Cardiac septum (tissue), 1 donor: ENCODE measurements around the gene HECTD1. TPM values are rescaled to one million over a fixed set of nuclear protein-coding genes. Genes with fewer than 3 reads are reported as not detected.
"Not testable (repeated sequence)": the region's sequence is repeated elsewhere in the genome, so short reads cannot be mapped to it uniquely, and the experiment has no call there.

Source experiments
- DNase-seq: peaks from one replicate; pipeline ENCODE4 v3.0.0-alpha.2; 2020; ENCODE audit warnings: low spot score
- intact Hi-C: fragments of 100-400 bp; cut with DNase I; formaldehyde crosslinking; loops from one replicate; pipeline ENCODE4 v1.14.0; 2022
- total RNA-seq: library from RNA; stranded (reverse); fragmentation: NEBNext Ultra II Directional; extraction: Animal tissue kit (Norgen Biotek cat#: 25700); gene quantifications from one replicate; pipeline ENCODE4 v1.2.1, GENCODE V29; 2021
- donor health status: DM: no; HTN: no; CAD: no.

The HECTD1 gene
- total RNA-seq, 1 donor from 2014 or later = 158 TPM

DNA sequence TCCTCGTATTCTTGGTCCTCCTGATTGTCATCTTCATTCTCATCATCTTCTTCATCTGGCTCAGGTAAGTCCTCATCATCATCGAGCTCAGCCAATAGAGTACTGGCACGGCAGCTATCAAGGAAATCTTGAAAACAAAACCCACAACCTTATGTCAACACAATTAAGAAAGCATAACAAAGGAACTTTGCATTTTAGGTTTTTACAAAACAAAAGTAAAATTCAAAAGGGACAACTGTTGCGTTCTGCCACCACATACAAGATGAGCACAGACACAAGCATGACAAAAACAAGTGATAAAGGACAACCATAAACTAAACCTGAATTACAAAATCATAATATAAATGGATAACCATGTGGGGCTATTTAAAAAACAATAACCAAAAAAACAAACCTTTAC, 84.7 kb downstream of the HECTD1 start:
- intact Hi-C loops = no loop called here
- DNase-seq = no peak

- DNase-seq = no peak
- intact Hi-C loops = no loop called here
Observed at GRCh38 chr14:31122098-31122611, 85.4 kb downstream of the HECTD1 start.

DNA sequence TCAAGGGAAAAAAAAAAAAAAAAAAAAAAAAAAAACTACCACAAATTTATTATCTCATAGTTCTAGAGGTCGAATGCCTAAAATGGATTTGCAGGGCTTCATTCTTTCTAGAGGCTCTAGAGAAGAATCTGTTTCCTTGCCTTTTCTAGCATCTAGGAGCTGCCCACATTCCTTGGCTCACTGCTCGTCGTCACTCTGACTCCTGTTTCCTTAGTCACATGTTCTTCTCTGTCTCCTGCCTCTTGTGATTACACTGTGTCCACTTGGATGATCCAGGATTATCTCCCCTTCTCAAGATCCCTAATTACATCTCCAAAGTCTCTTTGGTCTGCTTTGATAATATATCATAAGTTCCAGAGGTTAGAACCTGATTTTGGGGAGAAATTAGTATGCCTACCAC, 88.7 kb downstream of the HECTD1 start:
- no peak for DNase-seq
- intact Hi-C loops = no loop called here

DNA sequence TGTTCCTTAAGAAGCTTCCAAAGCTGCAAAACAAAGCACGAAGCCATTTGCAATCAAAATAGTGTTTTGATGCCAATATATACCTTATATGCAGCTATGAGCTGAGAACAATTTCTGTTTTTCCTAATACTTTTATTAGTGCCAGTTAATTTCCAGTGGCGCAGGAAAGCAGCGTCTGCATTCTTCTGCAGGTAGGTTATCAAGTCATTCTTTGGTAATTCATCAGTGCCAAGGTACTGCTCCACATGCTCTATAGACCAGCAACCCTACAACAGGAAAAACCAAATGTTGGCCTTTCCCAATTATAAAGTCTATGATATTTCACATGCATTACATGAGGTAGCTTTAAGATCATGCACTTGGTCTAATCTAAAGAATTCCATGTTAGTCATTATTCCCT, 93.8 kb downstream of the HECTD1 start:
- DNase-seq = no peak
- intact Hi-C loops = no loop called here

- no peak for DNase-seq
- intact Hi-C loops = no loop called here
Observed at GRCh38 chr14:31110872-31111271, 96.7 kb downstream of the HECTD1 start.

GRCh38 chr14:31109257-31109656, 98.3 kb downstream of the HECTD1 start:
- intact Hi-C loops = no loop called here
- DNase-seq = no peak

- DNase-seq = no peak
- intact Hi-C loops = no loop called here
Observed at GRCh38 chr14:31106768-31107167, 100.8 kb downstream of the HECTD1 start.

DNA sequence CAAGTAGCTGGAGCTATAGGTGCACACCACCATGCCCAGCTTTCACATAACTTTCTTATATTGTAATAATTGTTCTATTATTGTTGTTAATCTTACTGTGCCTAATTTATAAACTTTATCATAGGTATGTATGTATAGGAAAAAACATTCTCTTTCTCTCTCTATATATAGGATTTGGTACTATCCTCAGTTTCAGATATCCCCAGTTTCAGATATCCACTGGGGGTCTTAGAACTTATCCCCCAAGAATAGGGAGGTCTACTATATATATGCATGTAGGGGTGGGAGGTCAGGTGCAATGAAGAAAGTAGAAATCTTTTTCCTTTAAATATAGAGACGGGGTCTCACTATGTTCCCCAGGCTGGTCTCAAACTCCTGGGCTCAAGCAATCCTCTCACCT, 110.5 kb downstream of the HECTD1 start:
- intact Hi-C loops = no loop called here
- DNase-seq = no peak

- no peak for DNase-seq
Observed at GRCh38 chr14:31096255-31096654, 111.3 kb downstream of the HECTD1 start.

DNA sequence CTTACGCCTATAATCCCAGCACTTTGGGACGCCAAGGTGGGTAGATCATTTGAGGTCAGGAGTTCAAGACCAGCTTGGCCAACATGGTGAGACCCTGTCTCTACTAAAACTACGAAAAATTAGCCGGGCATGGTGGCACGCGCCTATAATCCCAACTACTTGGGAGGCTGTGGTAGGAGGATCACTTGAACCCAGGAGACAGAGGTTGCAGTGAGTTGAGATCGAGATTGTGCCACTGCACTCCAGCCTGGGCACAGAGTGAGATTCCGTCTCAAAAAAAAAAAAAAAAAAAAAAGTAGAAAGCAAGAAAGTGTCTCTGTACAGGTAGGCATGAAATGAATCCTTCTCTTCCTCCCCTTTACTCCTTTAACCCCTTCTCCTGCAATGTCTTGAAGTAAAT, 111.8 kb downstream of the HECTD1 start:
- intact Hi-C loops, DNase-seq: not testable (repeated sequence)

More at GRCh38 chr14:31096255-31096654, 111.3 kb downstream of the HECTD1 start:
- intact Hi-C loops = no loop called here

DNA sequence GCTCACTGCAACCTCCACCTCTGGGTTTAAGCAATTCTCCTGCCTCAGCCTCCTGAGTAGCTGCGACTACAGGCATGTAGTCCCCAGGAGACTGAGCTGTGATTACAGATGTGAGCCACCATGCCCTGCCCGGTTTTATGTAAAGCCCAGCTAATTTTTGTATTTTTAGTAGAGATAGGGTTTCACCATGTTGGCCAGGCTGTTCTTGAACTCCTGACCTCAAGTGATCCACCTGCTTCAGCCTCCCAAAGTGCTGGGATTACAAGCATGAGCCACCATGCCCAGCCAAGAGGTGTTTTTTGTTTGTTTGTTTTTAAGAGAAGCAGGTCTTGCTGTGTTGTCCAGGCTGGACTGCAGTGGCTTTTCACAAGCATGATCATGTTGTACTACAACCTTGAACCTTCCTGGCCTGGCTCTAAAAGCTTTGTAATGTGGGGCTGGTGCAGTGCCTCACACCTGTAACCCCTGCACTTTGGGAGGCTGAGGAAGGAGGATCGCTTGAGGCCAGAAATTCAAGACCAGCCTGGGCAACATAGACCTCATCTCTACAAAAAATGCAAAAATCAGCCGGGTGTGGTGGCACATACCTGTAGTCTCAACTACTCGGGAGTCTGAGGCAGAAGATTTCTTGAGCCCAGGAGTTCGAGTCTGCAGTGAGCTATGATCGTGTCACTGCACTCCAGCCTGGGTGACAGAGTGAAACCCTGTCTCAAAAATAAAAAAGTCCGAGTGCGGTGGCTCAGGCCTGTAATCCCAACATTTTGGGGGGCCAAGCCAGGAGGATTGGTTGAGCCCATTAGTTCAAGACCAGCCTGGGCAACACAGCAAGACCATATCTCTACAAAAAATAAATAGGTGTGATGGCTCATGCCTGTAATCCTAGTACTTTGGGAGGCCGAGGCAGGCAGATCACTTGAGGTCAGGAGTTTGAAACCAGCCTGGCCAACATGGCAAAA, 113.4 kb downstream of the HECTD1 start:
- intact Hi-C loops, DNase-seq: not testable (repeated sequence)

DNA sequence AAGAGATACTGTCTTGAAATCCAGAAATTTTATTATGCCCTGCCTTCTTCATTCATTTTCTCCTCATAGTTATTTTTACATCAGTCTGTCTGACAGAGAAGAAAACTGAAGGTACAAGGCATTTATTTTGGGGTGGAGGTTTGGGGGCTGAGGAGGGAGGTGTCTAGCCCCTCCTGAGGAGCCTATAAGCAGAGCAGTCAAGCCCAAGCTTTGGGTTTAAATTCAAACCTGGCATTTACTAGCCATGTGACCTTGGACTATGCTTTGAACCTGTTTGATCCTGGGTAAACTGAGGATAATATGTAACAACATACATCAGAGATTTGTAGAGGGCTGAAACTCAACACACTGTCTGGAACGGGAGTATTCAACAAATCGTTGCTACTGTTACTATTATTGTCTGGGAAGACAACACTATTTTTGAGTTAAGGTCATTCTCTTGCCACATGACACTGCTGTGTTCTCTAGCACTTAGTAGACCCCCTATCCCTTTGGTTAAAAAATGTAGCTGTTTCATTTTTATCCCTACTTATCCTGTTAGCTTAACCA, 115.4 kb downstream of the HECTD1 start:
- intact Hi-C loops = no loop called here
- DNase-seq = no peak

DNA sequence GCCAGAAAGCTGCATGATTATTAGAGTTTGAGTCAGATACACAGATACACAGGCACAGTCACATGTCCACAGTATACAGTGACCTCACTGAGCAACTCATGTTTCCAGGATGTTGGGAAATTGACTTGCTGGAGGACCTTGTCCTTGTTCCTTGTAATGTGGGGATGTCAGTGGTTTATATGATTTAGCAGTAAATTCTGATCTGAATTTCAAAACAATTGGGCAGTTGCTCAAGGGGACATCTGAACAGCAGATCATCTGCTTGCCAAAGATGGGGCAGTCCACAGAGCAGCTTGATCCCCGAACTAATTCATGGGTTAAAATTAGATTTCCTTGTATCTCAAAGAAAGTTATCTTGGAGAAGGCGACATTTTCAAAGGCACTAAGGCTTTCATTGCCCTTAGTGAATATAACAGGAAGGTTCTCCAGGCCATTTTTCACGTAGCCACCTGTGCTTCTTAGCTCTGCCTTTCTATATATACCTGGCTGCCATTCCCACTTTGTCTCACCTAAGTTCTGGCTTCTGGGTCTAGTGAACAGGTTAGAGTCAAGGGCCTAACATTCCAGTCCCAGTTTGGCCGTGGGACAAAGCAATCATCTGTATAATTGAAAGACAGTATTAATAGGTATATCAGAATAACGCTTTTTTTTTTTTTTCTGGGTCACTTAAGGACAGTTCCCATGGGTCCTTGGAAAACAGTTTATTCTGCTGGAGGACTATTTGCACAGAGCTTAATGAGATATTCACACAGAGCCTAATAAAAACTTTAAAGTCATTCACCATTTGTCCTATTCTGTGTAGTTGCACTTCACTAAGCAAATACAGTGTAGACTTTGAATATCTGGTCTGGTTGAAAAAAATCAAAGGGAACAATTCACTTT, 116.5 kb downstream of the HECTD1 start:
- intact Hi-C loops = no loop called here
- DNase-seq = no peak

DNA sequence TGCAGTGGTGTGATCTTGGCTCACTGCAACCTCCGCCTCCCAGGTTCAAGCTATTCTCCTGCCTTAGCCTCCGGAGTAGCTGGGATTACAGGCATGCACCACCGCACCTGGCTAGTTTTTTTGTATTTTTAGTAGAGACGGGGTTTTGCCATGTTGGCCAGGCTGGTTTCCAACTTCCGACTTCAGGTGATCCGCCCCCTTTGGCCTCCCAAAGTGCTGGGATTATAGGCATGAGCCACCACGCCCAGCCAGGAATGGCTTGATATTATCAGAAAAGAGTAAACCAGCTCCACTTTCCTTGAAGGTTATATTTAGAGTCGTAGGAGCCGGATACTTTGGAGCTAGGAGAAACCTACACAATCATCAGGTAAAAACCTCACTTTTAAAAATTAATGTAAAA, 121.1 kb downstream of the HECTD1 start:
- DNase-seq, intact Hi-C loops: not testable (repeated sequence)

DNA sequence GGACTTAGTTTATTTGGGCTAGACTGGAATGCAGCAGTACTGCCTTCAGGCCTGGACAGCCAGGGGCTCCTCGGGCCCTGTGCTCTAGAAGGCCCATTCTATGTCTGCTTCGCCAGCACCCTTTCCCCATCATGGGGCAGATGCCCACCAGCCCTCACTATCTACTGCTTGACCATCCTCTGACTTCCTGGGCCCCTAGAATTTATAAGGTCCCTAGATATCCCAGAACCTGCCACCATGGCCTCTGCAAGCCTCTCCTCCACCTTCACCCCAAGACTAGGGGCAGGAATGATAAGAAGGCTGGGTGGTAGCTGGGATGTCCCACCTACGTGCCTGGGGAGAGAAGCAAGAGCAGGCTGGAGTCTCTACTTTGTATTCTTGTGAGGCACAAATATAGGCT, 122.6 kb downstream of the HECTD1 start:
- intact Hi-C loops = no loop called here
- DNase-seq = no peak

DNA sequence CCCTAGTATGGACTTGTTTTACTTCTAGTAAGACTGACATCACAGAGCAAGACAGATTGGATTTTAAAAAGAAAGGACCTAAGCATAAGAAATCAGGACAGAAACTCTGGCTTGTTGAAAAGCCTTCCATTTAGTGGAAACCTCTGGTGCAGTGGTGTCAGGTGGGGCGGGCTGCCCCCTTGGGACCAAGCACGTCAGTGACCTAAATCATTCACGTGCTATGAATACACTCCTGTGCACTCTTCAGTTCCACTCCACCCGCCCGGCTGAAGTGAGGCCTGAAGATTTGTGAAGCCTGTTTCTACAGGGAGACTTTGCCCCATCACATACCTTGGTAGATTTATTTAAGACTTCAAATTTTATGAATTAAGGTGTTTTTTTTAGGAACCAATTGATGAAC, 123.2 kb downstream of the HECTD1 start:
- no peak for DNase-seq
- intact Hi-C loops = no loop called here

DNA sequence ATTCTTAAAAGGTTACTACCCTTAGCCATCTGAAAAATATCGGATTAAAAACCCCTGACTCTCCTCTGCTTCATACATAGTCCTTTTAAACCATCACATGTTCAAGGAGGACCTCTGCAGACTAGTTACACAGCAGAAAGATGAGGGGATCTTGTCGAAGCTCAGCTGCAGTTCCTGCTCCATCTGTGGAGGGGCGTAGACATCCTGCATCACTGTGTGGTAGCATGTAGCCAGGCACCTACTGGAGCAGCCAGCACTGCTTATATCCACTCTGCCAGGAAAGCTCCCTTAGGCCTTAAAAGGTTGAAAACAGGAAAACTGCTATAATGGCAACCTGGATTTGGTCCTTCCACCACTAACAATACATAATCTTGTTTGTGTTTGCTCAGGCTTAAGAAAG, 123.8 kb downstream of the HECTD1 start:
- intact Hi-C loops = loop anchor here (2.0 kb wide), 1 partner anchor 103 kb away; no protein-coding TSS in a partner anchor
- DNase-seq = no peak

- intact Hi-C loops = no loop called here
- no peak for DNase-seq
Observed at GRCh38 chr14:31080484-31080883, 127.1 kb downstream of the HECTD1 start.

- no peak for DNase-seq
- intact Hi-C loops = no loop called here
Observed at GRCh38 chr14:31080056-31080455, 127.5 kb downstream of the HECTD1 start.

GRCh38 chr14:31078766-31079165, 128.8 kb downstream of the HECTD1 start:
- intact Hi-C loops = no loop called here
- DNase-seq = no peak
